Measurements from ENCODE around the gene STK40.

Gene STK40

GRCh38 chr1:36390411-36390810 lies 4.7 kb upstream of the STK40 start:
- H3K9me3 ChIP-seq (ENCODE audit: severe bottlenecking) = no peaks in the 10 kb centered on the region
- DNase-seq (ENCODE audit: low spot score) = no peak
- peaks cover 10% of the 10 kb centered on the region for H3K4me1 ChIP-seq (ENCODE audit: insufficient read depth, poor library complexity, severe bottlenecking)
- H3K36me3 ChIP-seq (ENCODE audit: low read depth) = peaks cover 12% of the 10 kb centered on the region; the same call in 1 of the 2 replicates
- H3K4me3 ChIP-seq (ENCODE audit: severe bottlenecking) = no peak overlapping the region
- no peak overlapping the region for H3K27ac ChIP-seq (ENCODE audit: poor library complexity, severe bottlenecking)
- ATAC-seq (ENCODE audit: low read depth) = no peak
- TF ChIP-seq CTCF (IDR thresholded peaks at IDR 0.05; ENCODE audit: poor library complexity, severe bottlenecking) = no peak
- H3K27me3 ChIP-seq (ENCODE audit: insufficient read depth, poor library complexity, severe bottlenecking) = no peaks in the 10 kb centered on the region

- DNase-seq (ENCODE audit: low spot score) (no peak), ATAC-seq (ENCODE audit: low read depth) (no peak)
Measured at GRCh38 chr1:36389999-36390398, 4.3 kb upstream of the STK40 start.

GRCh38 chr1:36389261-36389660 lies 3.5 kb upstream of the STK40 start:
- H3K4me3 ChIP-seq (ENCODE audit: severe bottlenecking) = no peak overlapping the region
- peaks cover 14% of the 10 kb centered on the region; the same call in 1 of the 2 replicates for H3K36me3 ChIP-seq (ENCODE audit: low read depth)
- DNase-seq (ENCODE audit: low spot score) = no peak
- peaks cover 10% of the 10 kb centered on the region for H3K4me1 ChIP-seq (ENCODE audit: insufficient read depth, poor library complexity, severe bottlenecking)
- no peaks in the 10 kb centered on the region for H3K9me3 ChIP-seq (ENCODE audit: severe bottlenecking)
- no peak for ATAC-seq (ENCODE audit: low read depth)
- no peak for TF ChIP-seq CTCF (IDR thresholded peaks at IDR 0.05; ENCODE audit: poor library complexity, severe bottlenecking)
- no peaks in the 10 kb centered on the region for H3K27me3 ChIP-seq (ENCODE audit: insufficient read depth, poor library complexity, severe bottlenecking)
- no peak overlapping the region for H3K27ac ChIP-seq (ENCODE audit: poor library complexity, severe bottlenecking)

More at GRCh38 chr1:36389999-36390398, 4.3 kb upstream of the STK40 start:
- Histone ChIP-seq H3K27ac (ENCODE audit: poor library complexity, severe bottlenecking) (no peak overlapping the region), H3K27me3 (ENCODE audit: insufficient read depth, poor library complexity, severe bottlenecking) (no peaks in the 10 kb centered on the region), H3K36me3 (ENCODE audit: low read depth) (peaks cover 12% of the 10 kb centered on the region; the same call in 1 of the 2 replicates), H3K4me1 (ENCODE audit: insufficient read depth, poor library complexity, severe bottlenecking) (peaks cover 10% of the 10 kb centered on the region), H3K4me3 (ENCODE audit: severe bottlenecking) (no peak overlapping the region), H3K9me3 (ENCODE audit: severe bottlenecking) (no peaks in the 10 kb centered on the region)
- TF ChIP-seq CTCF (IDR thresholded peaks at IDR 0.05; ENCODE audit: poor library complexity, severe bottlenecking) = no peak

- Histone ChIP-seq H3K27ac (ENCODE audit: poor library complexity, severe bottlenecking) (peak overlapping the region; percentile 80), H3K9me3 (ENCODE audit: severe bottlenecking) (no peaks in the 10 kb centered on the region), H3K36me3 (ENCODE audit: low read depth) (peaks cover 4% of the 10 kb centered on the region; the same call in 1 of the 2 replicates), H3K4me3 (ENCODE audit: severe bottlenecking) (no peak overlapping the region), H3K27me3 (ENCODE audit: insufficient read depth, poor library complexity, severe bottlenecking) (no peaks in the 10 kb centered on the region), H3K4me1 (ENCODE audit: insufficient read depth, poor library complexity, severe bottlenecking) (peaks cover 10% of the 10 kb centered on the region)
- DNase-seq (ENCODE audit: low spot score) (no peak), ATAC-seq (ENCODE audit: low read depth) (no peak)
- no peak for TF ChIP-seq CTCF (IDR thresholded peaks at IDR 0.05; ENCODE audit: poor library complexity, severe bottlenecking)
Measured at GRCh38 chr1:36387141-36387949, 1.6 kb upstream of the STK40 start.
